Sigmoid colon (tissue), 3 donors: ENCODE data around the gene DRAM1.

Experiments
- POLR2A ChIP-seq, 2 donors: fragments of 450-650 bp; IDR thresholded peaks; one replicate each; pipeline ENCODE4 v1.6.1; 2016; ENCODE audit warnings: antibody characterized with exemption in 2 of 2, mild to moderate bottlenecking in 2 of 2, moderate library complexity in 2 of 2
- TF ChIP-seq, protein P1 (sequence below), 4 experiments: fragments of 450-650 bp in 3 of 4; fragments of 200-600 bp in 1 of 4; IDR thresholded peaks; one replicate each; pipeline ENCODE4 v1.5.1; 2016 to 2019; ENCODE audit warnings: antibody characterized with exemption in 4 of 4, mild to moderate bottlenecking in 3 of 4, moderate library complexity in 2 of 4

GRCh38 chr12:101935890-101936746, 58.7 kb downstream of the DRAM1 start:
- TF ChIP-seq POLR2A (IDR thresholded peaks at IDR 0.05): no peak
- TF ChIP-seq, protein P1, sequence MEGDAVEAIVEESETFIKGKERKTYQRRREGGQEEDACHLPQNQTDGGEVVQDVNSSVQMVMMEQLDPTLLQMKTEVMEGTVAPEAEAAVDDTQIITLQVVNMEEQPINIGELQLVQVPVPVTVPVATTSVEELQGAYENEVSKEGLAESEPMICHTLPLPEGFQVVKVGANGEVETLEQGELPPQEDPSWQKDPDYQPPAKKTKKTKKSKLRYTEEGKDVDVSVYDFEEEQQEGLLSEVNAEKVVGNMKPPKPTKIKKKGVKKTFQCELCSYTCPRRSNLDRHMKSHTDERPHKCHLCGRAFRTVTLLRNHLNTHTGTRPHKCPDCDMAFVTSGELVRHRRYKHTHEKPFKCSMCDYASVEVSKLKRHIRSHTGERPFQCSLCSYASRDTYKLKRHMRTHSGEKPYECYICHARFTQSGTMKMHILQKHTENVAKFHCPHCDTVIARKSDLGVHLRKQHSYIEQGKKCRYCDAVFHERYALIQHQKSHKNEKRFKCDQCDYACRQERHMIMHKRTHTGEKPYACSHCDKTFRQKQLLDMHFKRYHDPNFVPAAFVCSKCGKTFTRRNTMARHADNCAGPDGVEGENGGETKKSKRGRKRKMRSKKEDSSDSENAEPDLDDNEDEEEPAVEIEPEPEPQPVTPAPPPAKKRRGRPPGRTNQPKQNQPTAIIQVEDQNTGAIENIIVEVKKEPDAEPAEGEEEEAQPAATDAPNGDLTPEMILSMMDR (IDR thresholded peaks at IDR 0.05): no peak
